Tibial nerve (tissue), 4 donors: Measurements from ENCODE around the gene MRPS16. TPM values are rescaled to one million over a fixed set of nuclear protein-coding genes. Genes with fewer than 3 reads are reported as not detected.
"Not testable (repeated sequence)": the region's sequence is repeated elsewhere in the genome, so short reads cannot be mapped to it uniquely, and the experiment has no call there.

Experiments used
- DNase-seq, 2 donors: peaks; one replicate each; pipeline ENCODE4 v3.0.0-alpha.2; 2019; ENCODE audit warnings: low spot score in 2 of 2
- H3K27ac ChIP-seq, 4 donors: fragments of 200-600 bp; sonication (generic) in 3 of 4; one replicate each; pipeline ENCODE4 v1.5.1; 2017 to 2019; ENCODE audit warnings: mild to moderate bottlenecking in 1 of 4
- H3K27me3 ChIP-seq, 2 donors: fragments of 200-600 bp; sonication (generic) in 1 of 2; one replicate each; pipeline versions ENCODE4 v1.5.1 to v1.6.0; 2017 to 2019
- H3K36me3 ChIP-seq, 3 donors: fragments of 200-600 bp; sonication (generic); one replicate each; pipeline ENCODE4 v1.5.1; 2018 to 2019
- H3K4me1 ChIP-seq, 4 donors: fragments of 200-600 bp; sonication (generic) in 3 of 4; one replicate each; pipeline ENCODE4 v1.5.1; 2017 to 2019
- H3K4me3 ChIP-seq, 4 donors: fragments of 200-600 bp; sonication (generic) in 3 of 4; one replicate each; pipeline ENCODE4 v1.5.1; 2017 to 2019; ENCODE audit warnings: mild to moderate bottlenecking in 1 of 4, moderate library complexity in 1 of 4
- H3K9me3 ChIP-seq, 4 donors: fragments of 200-600 bp; sonication (generic) in 3 of 4; one replicate each; pipeline ENCODE4 v1.5.1; 2017 to 2019
- CTCF ChIP-seq, 5 experiments: fragments of 200-600 bp in 3 of 5; fragments of 450-650 bp in 2 of 5; sonication (generic) in 3 of 5; IDR thresholded peaks; one replicate each; pipeline ENCODE4 v1.5.1; 2016 to 2019; ENCODE audit warnings: antibody characterized with exemption in 5 of 5, mild to moderate bottlenecking in 3 of 5, moderate library complexity in 2 of 5
- EP300 ChIP-seq, 2 donors: sonication (generic); formaldehyde crosslinking; IDR thresholded peaks; one replicate each; pipeline ENCODE4 v1.6.1; 2017; ENCODE audit warnings: antibody characterized with exemption in 2 of 2, mild to moderate bottlenecking in 1 of 2
- POLR2A ChIP-seq, 2 donors: fragments of 450-650 bp; IDR thresholded peaks; one replicate each; pipeline ENCODE4 v1.6.1; 2017; ENCODE audit warnings: antibody characterized with exemption in 2 of 2, mild to moderate bottlenecking in 2 of 2, moderate library complexity in 2 of 2
- WGBS, 2 donors: methylation state at CpG; one replicate each; pipeline ENCODE4 v1.1.5; 2018; 5-methylcytosine and 5-hydroxymethylcytosine counted together
- total RNA-seq, 4 donors: library from RNA; depleted of rRNA; stranded (reverse); fragments of >200 nt; gene quantifications; one replicate each; pipeline ENCODE4 v1.1.0, GENCODE V29; 2016

The MRPS16 gene
- total RNA-seq, 4 donors from 2014 or later = 32.0 to 34.7 (median 34.2) TPM

DNA sequence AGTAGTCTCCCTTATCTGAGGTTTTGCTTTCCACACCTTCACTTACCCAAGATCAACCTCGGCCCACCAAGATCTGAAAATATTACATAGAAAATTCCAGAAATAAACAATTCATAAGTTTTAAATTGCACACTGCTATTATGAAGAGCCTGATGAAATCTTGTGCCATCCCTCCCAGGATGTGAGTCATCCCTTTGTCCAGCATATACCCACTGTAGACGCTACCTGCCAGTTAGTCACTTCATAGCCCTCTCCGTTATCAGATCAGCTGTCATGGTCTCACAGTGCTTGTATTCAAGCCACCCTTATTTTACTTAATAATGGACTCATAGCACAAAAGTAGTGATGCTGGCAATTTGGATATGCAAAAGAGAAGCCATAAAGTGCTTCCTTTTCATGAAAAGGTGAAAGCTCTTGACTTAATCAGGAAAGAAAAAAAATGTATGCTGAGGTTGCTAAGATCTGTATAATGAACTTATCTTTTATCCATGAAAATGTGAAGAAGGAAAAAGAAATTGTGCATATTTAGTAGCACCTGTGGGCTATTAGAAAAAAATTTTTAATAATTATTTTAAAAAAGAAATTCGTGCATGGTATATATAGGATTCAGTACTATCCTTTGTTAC, 9.8 kb upstream of the MRPS16 start:
- WGBS, 2 donors = 73 to 75% methylated on average over 4 of the region's 4 CpGs
- DNase-seq = no peak
- TF ChIP-seq CTCF (IDR thresholded peaks at IDR 0.05) = no peak
- no peak for TF ChIP-seq EP300 (IDR thresholded peaks at IDR 0.05)
- TF ChIP-seq POLR2A (IDR thresholded peaks at IDR 0.05) = no peak
- no peak overlapping the region for H3K4me3 ChIP-seq
- H3K27ac ChIP-seq = no peak overlapping the region
- peaks cover 0 to 5% (median 0%) of the 10 kb centered on the region in 4 donors for H3K4me1 ChIP-seq
- no peaks in the 10 kb centered on the region for H3K27me3 ChIP-seq
- no peaks in the 10 kb centered on the region for H3K36me3 ChIP-seq
- H3K9me3 ChIP-seq = no peaks in the 10 kb centered on the region

GRCh38 chr10:73261362-73261995, 9.0 kb upstream of the MRPS16 start:
- Histone ChIP-seq H3K27me3 (no peaks in the 10 kb centered on the region), H3K9me3 (no peaks in the 10 kb centered on the region), H3K36me3 (no peaks in the 10 kb centered on the region), H3K4me1 (peaks cover 0 to 5% (median 0%) of the 10 kb centered on the region in 4 donors), H3K4me3 (no peak overlapping the region), H3K27ac (no peak overlapping the region)
- 88 to 90% methylated on average over 9 of the region's 9 CpGs for WGBS, 2 donors
- no peak for TF ChIP-seq EP300 (IDR thresholded peaks at IDR 0.05)
- no peak for TF ChIP-seq POLR2A (IDR thresholded peaks at IDR 0.05)
- no peak for TF ChIP-seq CTCF (IDR thresholded peaks at IDR 0.05)
- no peak for DNase-seq

- not testable (repeated sequence) for H3K9me3 ChIP-seq, H3K27me3 ChIP-seq, DNase-seq, H3K4me3 ChIP-seq, H3K4me1 ChIP-seq, H3K27ac ChIP-seq, H3K36me3 ChIP-seq
- 94 to 95% methylated on average over 10 of the region's 10 CpGs for WGBS, 2 donors
These were observed 6.2 kb upstream of the MRPS16 start for GRCh38 chr10:73258612-73259011.

DNA sequence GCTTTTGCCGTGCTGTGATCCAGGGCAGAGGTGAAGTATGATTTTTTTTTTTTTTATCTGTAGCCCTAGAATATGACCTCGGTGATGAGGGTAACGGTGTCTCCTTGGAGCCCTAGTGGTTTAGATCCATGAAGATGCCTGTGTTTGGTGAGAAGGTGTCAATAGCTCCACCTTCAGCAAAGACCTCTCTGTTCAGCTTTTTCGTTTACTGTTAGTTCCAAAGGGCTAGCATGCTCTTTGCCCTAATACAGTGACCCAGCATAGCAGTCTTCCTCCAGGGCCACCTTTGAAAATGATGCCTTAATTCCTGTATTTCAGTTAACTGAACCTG, 746 bp upstream of the MRPS16 start:
- 1 to 2% methylated on average over 4 of the region's 4 CpGs for WGBS, 2 donors
- Histone ChIP-seq H3K27ac (peak overlapping the region in 3 of 4 donors; percentile 87 to 93 (median 93)), H3K27me3 (no peaks in the 10 kb centered on the region), H3K9me3 (no peaks in the 10 kb centered on the region), H3K4me1 (peaks cover 3 to 39% (median 14%) of the 10 kb centered on the region in 4 donors), H3K4me3 (peak overlapping the region; percentile 69 to 84 (median 80)), H3K36me3 (peaks cover 0 to 25% (median 0%) of the 10 kb centered on the region in 3 donors)
- no peak for DNase-seq
- TF ChIP-seq CTCF (IDR thresholded peaks at IDR 0.05) (no peak), EP300 (IDR thresholded peaks at IDR 0.05) (no peak), POLR2A (IDR thresholded peaks at IDR 0.05) (no peak)

DNA sequence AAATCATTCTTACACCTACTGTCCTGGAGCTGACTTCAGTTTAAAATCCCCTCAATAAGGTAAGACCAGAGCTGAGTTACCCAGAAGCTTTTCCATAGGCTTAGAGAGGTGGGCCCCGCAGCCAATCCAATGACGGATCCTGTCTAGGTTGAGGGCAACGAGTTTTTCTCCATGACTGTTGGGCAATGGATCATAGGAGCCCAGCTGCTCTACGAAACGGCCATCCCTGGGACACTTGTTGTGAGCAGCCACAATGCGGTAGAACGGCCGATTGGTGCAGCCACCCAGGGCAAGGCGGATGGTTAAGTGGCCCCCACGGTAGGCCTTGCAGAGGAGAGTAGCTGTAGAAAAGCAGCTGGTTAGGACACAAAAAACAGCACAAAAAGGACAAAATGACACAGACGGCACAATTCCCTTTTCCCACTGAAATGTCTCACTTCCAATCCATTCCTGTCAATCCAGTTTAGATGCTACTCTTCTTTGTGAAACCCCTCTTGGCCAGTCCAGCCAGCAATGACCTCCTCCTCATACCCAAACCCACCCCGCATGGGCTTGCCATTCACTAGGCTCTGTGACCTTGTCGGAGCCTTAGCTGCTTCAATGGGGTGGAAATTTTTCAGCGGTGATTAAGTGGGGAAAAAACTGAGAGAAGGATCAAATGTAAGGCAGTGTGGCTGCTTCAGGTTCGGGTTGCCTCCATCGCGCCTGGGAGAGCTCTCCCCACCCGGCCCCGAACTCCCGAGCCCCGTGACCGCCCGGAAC, 580 bp downstream of the MRPS16 start:
- H3K36me3 ChIP-seq = peaks cover 0 to 25% (median 0%) of the 10 kb centered on the region in 3 donors
- H3K4me3 ChIP-seq = peak overlapping the region; percentile 69 to 84 (median 80)
- peak overlapping the region; percentile 76 to 93 (median 90) for H3K27ac ChIP-seq
- H3K27me3 ChIP-seq = no peaks in the 10 kb centered on the region
- 16 to 19% methylated on average over 23 of the region's 23 CpGs for WGBS, 2 donors
- TF ChIP-seq EP300 (IDR thresholded peaks at IDR 0.05) (no peak), CTCF (IDR thresholded peaks at IDR 0.05) (no peak), POLR2A (IDR thresholded peaks at IDR 0.05) (no peak)
- no peak for DNase-seq
- H3K9me3 ChIP-seq = no peaks in the 10 kb centered on the region
- H3K4me1 ChIP-seq = peaks cover 8 to 47% (median 19%) of the 10 kb centered on the region in 4 donors
